Measurements from ENCODE around the gene UBA1.
"Not testable (repeated sequence)": the region's sequence is repeated elsewhere in the genome, so short reads cannot be mapped to it uniquely, and the experiment has no call there.

UBA1 gene

DNA sequence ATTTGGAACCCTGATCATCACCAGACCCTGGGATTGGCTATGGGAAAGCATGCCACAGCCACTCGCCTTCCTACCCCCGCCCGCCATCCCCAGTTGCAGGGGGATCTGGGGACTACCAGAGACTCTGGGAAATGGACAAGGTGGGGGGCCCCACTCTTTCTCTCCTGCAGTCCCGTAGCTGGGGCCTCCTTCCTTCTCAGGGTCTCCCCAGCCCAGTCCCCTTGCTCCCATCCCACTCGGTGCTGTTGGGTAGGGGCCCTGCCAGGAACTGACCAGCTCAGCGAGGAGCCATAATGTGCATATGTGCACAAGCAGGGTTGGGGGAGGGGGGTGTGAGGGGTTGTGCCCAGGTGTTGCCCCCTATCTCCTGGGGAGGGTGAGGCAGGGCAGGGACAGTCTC is 35.8 kb downstream of the UBA1 start:
- no peak for DNase-seq (ENCODE audit: low spot score)

- DNase-seq (ENCODE audit: low spot score), result no peak
Measured at GRCh38 chrX:47230136-47230868, 36.7 kb downstream of the UBA1 start.

DNA sequence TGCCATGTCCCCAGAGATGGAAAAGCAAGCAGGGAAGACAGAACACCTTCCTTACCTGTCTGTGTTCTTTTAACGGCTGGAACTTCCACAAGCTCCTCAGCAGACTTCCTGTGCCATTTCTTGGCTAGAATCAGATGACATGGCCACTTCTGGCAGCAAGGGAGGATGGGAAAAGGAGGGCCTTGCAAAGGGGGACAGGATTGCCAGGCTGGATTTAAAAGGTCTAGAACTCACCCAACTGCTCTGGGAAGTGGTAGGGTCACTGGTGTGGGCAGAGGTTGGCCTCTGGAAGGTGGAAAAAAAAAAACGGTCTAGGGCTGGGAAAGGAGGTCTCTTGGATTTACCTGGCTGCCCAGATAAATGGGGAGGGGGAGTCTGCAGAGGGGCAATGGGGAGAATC is 37.5 kb downstream of the UBA1 start:
- DNase-seq (ENCODE audit: low spot score), result no peak

DNA sequence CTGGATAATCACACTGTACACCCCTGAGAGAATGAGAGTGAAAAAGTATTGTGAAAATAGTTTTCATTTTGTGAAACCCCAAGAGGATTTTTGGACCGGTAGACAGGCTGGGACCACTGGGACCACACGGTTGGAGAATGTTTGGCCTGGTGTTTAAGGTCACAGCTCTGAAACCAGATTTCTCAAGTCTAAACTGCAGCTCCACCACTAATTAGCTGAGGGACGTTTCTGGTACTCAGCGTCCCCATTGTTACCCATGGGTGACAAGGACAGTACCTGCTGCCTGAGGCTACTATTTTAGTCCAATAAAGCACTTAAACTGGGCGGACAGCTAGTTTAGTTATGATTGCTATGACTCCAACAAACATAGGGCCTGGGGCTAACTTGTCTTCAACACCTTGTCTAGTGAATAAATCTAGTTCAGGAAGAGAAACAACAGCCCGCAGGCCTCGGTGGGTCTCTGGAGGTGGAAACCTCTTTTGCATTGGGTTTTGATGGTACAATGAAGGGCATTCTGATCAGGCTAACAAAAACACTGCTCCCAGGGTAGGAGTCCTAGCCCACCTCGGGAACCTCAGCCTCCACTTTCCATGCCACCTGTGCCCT is 38.7 kb downstream of the UBA1 start:
- DNase-seq (ENCODE audit: low spot score), result no peak

- DNase-seq (ENCODE audit: low spot score), result peak; percentile 30
Measured at GRCh38 chrX:47232803-47233332, 39.2 kb downstream of the UBA1 start, which contains the start of gene USP11. Gene USP11, plus strand, starts transcription at chrX:47233009. Its CDS starts 35 bp downstream, at chrX:47233044.

- DNase-seq (ENCODE audit: low spot score), result peak; percentile 89
Measured at GRCh38 chrX:47233333-47234113, 39.9 kb downstream of the UBA1 start.

GRCh38 chrX:47234583-47234982 is 41.0 kb downstream of the UBA1 start:
- DNase-seq (ENCODE audit: low spot score), result no peak

DNA sequence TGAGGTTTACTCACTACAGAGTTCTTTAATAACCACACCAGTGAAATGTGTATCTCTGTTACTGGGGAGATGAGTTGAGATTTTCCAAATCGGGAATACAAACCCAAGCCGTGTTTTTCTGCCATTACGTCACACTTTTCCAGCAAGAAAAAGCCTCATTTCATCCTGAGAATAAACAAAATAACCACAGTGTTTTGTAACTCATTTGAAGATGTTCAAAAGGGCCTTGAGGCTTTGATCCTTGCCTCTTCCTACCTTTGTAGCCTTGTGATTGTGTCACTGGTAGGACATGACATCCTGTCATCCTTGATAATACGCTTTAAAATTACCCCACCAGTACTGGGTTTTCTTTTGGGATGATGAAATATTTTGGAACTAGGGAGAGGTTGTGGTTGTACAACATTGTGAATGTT is 42.1 kb downstream of the UBA1 start:
- no peak for DNase-seq (ENCODE audit: low spot score)

- no peak for DNase-seq (ENCODE audit: low spot score)
Measured at GRCh38 chrX:47239199-47239598, 45.6 kb downstream of the UBA1 start.

DNA sequence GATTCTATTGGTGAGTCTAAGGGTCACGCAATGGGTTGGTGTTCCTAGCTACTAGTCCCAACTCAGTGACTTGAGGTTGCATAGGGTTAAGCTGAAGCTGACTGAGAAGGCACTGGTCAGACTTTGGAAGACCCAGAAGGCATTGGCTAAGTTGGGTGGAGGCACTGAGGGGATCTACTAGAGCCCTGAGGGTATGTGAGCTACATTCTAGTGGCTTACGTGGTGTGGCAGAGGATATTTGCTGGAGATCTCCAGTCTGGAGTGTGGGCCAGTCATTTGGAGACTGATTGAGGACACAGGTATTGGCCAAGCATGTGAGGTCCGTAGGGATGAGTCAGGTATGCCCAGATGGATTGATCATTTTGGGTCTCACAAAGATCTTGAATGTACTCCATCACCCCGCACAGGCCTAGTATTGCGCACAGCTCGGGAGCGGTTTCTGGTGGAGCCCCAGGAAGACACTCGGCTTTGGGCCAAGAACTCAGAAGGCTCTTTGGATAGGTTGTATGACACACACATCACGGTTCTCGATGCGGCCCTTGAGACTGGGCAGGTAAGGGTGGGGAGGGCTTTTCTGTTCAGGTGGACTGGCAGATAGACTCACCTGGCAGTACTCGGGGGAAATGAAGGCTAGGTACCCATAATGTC is 46.4 kb downstream of the UBA1 start:
- no peak for DNase-seq (ENCODE audit: low spot score)

GRCh38 chrX:47240619-47241018 is 47.0 kb downstream of the UBA1 start:
- no peak for DNase-seq (ENCODE audit: low spot score)

DNA sequence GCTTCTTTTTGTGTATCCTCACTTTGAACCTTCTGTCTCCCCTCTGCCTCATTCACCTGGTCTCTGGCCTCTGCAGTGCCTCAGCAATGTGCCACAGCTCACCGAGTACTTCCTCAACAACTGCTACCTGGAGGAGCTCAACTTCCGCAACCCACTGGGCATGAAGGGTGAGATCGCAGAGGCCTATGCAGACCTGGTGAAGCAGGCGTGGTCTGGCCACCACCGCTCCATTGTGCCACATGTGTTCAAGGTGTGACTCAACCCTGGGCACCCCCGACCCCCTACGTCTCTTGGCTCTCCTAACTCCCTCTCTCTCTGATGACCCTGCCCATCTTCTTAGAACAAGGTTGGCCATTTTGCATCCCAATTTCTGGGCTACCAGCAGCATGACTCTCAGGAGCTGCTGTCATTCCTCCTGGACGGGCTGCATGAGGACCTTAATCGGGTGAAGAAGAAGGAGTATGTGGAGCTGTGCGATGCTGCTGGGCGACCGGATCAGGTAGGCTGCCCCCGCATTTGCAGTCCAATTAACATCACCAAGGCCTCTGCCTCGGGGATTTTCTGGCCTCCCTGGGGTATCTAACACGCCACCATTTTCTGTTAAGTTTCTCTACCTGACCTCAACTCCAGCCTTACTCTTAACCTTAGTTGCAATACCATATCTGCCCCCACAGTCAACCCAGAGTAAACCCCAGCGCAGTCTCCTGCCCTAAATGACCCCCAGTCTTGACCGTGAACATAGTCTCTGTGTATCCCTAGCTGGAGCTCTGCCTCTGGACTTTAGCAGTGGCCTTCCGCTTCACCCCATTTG is 47.8 kb downstream of the UBA1 start:
- DNase-seq (ENCODE audit: low spot score), result no peak

- DNase-seq (ENCODE audit: low spot score), result no peak
Measured at GRCh38 chrX:47242321-47242720, 48.7 kb downstream of the UBA1 start.

DNA sequence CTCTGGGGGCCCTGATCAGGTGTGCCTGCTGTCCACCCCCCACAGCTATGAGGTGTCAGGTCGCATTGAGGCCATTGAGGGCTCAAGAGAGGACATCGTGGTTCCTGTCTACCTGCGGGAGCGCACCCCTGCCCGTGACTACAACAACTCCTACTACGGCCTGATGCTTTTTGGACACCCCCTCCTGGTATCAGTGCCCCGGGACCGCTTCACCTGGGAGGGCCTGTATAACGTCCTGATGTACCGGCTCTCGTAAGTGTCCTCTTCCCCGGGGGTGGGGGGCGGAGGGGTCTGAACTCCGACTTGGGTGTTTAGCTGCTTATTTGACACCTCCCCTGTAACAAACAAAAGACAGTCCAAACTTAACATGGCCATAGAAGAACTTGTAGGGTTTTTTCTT is 49.7 kb downstream of the UBA1 start:
- no peak for DNase-seq (ENCODE audit: low spot score)

DNA sequence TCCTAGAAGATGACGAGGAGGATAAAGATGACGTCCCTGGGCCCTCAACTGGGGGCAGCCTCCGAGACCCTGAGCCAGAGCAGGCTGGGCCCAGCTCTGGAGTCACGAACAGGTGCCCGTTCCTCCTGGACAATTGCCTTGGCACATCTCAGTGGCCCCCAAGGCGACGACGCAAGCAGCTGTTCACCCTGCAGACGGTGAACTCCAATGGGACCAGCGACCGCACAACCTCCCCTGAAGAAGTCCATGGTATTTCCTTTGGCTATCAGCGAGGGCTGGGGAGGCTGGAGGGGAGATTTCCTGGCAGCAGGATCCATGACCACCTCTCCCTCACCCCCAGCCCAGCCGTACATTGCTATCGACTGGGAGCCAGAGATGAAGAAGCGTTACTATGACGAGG is 51.0 kb downstream of the UBA1 start:
- DNase-seq (ENCODE audit: low spot score), result no peak

DNA sequence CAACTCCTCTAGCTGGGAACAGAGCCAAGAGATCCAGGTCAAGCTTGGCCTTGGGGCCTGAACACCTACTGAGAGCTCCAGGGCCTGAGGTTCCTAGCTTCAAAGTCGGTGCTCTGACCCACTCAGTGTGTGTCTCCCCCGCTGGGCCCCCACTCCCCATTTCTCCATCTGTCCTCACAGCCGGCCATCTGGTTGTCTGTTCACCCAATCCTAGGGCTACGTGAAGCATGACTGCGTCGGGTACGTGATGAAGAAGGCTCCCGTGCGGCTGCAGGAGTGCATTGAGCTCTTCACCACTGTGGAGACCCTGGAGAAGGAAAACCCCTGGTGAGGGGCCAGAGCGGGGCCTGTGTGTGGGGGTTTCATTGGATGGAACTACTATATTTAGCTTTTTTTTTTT is 51.5 kb downstream of the UBA1 start:
- no peak for DNase-seq (ENCODE audit: low spot score)

DNA sequence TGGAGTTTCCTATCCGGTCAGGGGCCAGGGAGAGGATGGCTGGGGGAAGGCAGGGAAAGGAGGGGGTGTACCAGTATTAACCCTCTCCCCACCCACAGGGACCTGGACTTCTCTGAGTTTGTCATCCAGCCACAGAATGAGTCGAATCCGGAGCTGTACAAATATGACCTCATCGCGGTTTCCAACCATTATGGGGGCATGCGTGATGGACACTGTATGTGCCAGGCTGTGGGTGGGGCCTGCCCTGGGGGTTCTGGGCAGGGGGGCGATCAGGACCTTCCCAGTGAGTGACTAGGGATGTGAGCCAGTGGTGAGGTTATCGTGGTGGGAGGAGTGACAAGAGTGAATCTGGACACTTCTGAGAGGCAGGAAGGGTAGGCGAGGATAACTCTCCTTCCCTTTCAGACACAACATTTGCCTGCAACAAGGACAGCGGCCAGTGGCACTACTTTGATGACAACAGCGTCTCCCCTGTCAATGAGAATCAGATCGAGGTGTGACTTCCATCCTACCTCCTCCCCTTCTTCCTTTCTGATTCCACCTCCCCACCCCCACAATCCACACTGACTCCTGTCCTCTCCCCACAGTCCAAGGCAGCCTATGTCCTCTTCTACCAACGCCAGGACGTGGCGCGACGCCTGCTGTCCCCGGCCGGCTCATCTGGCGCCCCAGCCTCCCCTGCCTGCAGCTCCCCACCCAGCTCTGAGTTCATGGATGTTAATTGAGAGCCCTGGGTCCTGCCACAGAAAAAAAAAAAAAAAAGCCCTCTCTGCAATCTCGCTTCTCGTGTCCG is 53.8 kb downstream of the UBA1 start:
- DNase-seq (ENCODE audit: low spot score), result peak; percentile 19

- no peak for DNase-seq (ENCODE audit: low spot score)
Measured at GRCh38 chrX:47247999-47248320, 54.3 kb downstream of the UBA1 start.

GRCh38 chrX:47248576-47248975 is 54.9 kb downstream of the UBA1 start:
- DNase-seq (ENCODE audit: low spot score), result no peak

- no peak for DNase-seq (ENCODE audit: low spot score)
Measured at GRCh38 chrX:47250017-47250347, 56.4 kb downstream of the UBA1 start.

- DNase-seq (ENCODE audit: low spot score), result not testable (repeated sequence)
Measured at GRCh38 chrX:47257620-47258019, 64.0 kb downstream of the UBA1 start.
